HG02623 (cell line): ENCODE results near the gene BPIFB1.

Source experiments
- ATAC-seq: cut with Tn5 transposase; IDR thresholded peaks from one replicate; pipeline ENCODE4 v1.9.1; 2021; ENCODE audit warnings: moderate library complexity; ENCODE audit not compliant: unreplicated experiment

Gene BPIFB1

GRCh38 chr20:33272155-33272873 lies 10.7 kb upstream of the BPIFB1 start:
- no peak for ATAC-seq

- no peak for ATAC-seq
Measured at GRCh38 chr20:33273117-33273851, 9.7 kb upstream of the BPIFB1 start.

GRCh38 chr20:33275215-33275614 lies 7.8 kb upstream of the BPIFB1 start:
- no peak for ATAC-seq

- no peak for ATAC-seq
Measured at GRCh38 chr20:33275871-33276270, 7.1 kb upstream of the BPIFB1 start.

GRCh38 chr20:33276303-33277113 lies 6.5 kb upstream of the BPIFB1 start:
- no peak for ATAC-seq

GRCh38 chr20:33277471-33278441 lies 5.3 kb upstream of the BPIFB1 start:
- ATAC-seq, result no peak

GRCh38 chr20:33278700-33279099 lies 4.3 kb upstream of the BPIFB1 start:
- ATAC-seq, result no peak

- no peak for ATAC-seq
Measured at GRCh38 chr20:33279261-33279910, 3.6 kb upstream of the BPIFB1 start.

- ATAC-seq, result no peak
Measured at GRCh38 chr20:33280000-33280680, 2.9 kb upstream of the BPIFB1 start.

GRCh38 chr20:33280775-33281174 lies 2.2 kb upstream of the BPIFB1 start:
- ATAC-seq, result no peak

GRCh38 chr20:33281550-33282146 lies 1.4 kb upstream of the BPIFB1 start:
- no peak for ATAC-seq

- no peak for ATAC-seq
Measured at GRCh38 chr20:33282196-33282934, 649 bp upstream of the BPIFB1 start.

GRCh38 chr20:33284284-33284683 lies 1.3 kb downstream of the BPIFB1 start:
- no peak for ATAC-seq

GRCh38 chr20:33284937-33285336 lies 1.9 kb downstream of the BPIFB1 start:
- ATAC-seq, result no peak

- no peak for ATAC-seq
Measured at GRCh38 chr20:33285861-33286495, 3.0 kb downstream of the BPIFB1 start.

GRCh38 chr20:33287884-33288283 lies 4.9 kb downstream of the BPIFB1 start:
- ATAC-seq, result no peak

- no peak for ATAC-seq
Measured at GRCh38 chr20:33290852-33291251, 7.8 kb downstream of the BPIFB1 start.

GRCh38 chr20:33291416-33291815 lies 8.4 kb downstream of the BPIFB1 start:
- no peak for ATAC-seq
